CD4-positive, alpha-beta memory T cell (primary cell): Measurements from ENCODE around the gene UGT1A9. TPM values are rescaled to one million over a fixed set of nuclear protein-coding genes. Genes with fewer than 3 reads are reported as not detected.

Experiments
- CTCF ChIA-PET: fragments of 350-600 bp; sonication (Branson Sonifier 250); formaldehyde crosslinking; loops from one replicate; lab custom pipeline; 2021; ENCODE audit warnings: inconsistent platforms; ENCODE audit not compliant: partially characterized antibody; lab: Charles Lee
- POLR2A ChIA-PET: fragments of 350-600 bp; sonication (Branson Sonifier 250); formaldehyde crosslinking; loops from one replicate; lab custom pipeline; 2021; ENCODE audit not compliant: partially characterized antibody; lab: Charles Lee
- DNase-seq, 5 donors: peaks; one replicate each; pipeline versions ENCODE4 v3.0.0 to v3.0.0-alpha.2; 2020 to 2022; ENCODE audit warnings: mixed read lengths in 1 of 5
- H3K27ac ChIP-seq: one replicate; pipeline ENCODE4 v1.7.0; 2013; ENCODE audit warnings: low read depth, low read length
- H3K27me3 ChIP-seq: 2 replicates; pipeline ENCODE4 v1.7.0; 2013; ENCODE audit warnings: mild to moderate bottlenecking, low read length, moderate library complexity; ENCODE audit not compliant: insufficient read depth
- H3K36me3 ChIP-seq: 2 replicates; pipeline ENCODE4 v1.7.0; 2013; ENCODE audit warnings: mild to moderate bottlenecking, low read length, moderate library complexity; ENCODE audit not compliant: insufficient read depth
- H3K4me1 ChIP-seq: 2 replicates; pipeline ENCODE4 v1.7.0; 2013; ENCODE audit warnings: mild to moderate bottlenecking, low read length, moderate library complexity; ENCODE audit not compliant: insufficient read depth
- H3K4me3 ChIP-seq, 2 donors: one replicate each; pipeline ENCODE4 v1.7.0; 2013; ENCODE audit warnings: low read length in 2 of 2, mild to moderate bottlenecking in 1 of 2
- H3K9me3 ChIP-seq, 2 donors: one replicate each; pipeline ENCODE4 v1.7.0; 2013; ENCODE audit warnings: low read length in 2 of 2, control low read depth in 1 of 2; ENCODE audit not compliant: control insufficient read depth in 1 of 2
- H3K27ac Mint-ChIP-seq, 7 donors: one replicate each; pipeline ENCODE4 v1.8.0; 2020 to 2021; ENCODE audit warnings: mixed read lengths in 7 of 7, mild to moderate bottlenecking in 6 of 7, inconsistent platforms in 3 of 7, moderate library complexity in 3 of 7
- H3K27me3 Mint-ChIP-seq, 2 donors: one replicate each; pipeline ENCODE4 v1.8.0; 2020 to 2021; ENCODE audit warnings: mixed read lengths in 2 of 2
- H3K36me3 Mint-ChIP-seq, 2 donors: one replicate each; pipeline ENCODE4 v1.8.0; 2020 to 2021; ENCODE audit warnings: mixed read lengths in 2 of 2, inconsistent platforms in 1 of 2, mild to moderate bottlenecking in 1 of 2
- H3K4me1 Mint-ChIP-seq, 4 donors: one replicate each; pipeline ENCODE4 v1.8.0; 2020 to 2021; ENCODE audit warnings: mixed read lengths in 4 of 4, mild to moderate bottlenecking in 1 of 4
- H3K4me3 Mint-ChIP-seq, 8 donors: one replicate each; pipeline ENCODE4 v1.8.0; 2020 to 2021; ENCODE audit warnings: mixed read lengths in 8 of 8, mild to moderate bottlenecking in 7 of 8, moderate library complexity in 6 of 8, inconsistent platforms in 3 of 8
- H3K9me3 Mint-ChIP-seq, 8 donors: one replicate each; pipeline ENCODE4 v1.8.0; 2020 to 2021; ENCODE audit warnings: mixed read lengths in 8 of 8, mild to moderate bottlenecking in 5 of 8, inconsistent platforms in 3 of 8, moderate library complexity in 1 of 8
- intact Hi-C: fragments of 100-400 bp; cut with micrococcal nuclease; formaldehyde crosslinking; loops from one replicate; pipeline ENCODE4 v1.15.1; 2023
- polyA plus RNA-seq, 2 donors: library from polyadenylated mRNA; unstranded; fragments of 300-500 nt; fragmentation: Illumina TruSeq; gene quantifications; one replicate each; pipeline ENCODE4 v1.2.3, GENCODE V29; 2021
- total RNA-seq, 2 experiments: library from RNA; stranded (reverse); gene quantifications; one replicate each; pipeline ENCODE4 v1.2.3, GENCODE V29; 2021

Gene UGT1A9
- total and polyA plus RNA-seq, 4 experiments from 2014 or later = not detected

DNA sequence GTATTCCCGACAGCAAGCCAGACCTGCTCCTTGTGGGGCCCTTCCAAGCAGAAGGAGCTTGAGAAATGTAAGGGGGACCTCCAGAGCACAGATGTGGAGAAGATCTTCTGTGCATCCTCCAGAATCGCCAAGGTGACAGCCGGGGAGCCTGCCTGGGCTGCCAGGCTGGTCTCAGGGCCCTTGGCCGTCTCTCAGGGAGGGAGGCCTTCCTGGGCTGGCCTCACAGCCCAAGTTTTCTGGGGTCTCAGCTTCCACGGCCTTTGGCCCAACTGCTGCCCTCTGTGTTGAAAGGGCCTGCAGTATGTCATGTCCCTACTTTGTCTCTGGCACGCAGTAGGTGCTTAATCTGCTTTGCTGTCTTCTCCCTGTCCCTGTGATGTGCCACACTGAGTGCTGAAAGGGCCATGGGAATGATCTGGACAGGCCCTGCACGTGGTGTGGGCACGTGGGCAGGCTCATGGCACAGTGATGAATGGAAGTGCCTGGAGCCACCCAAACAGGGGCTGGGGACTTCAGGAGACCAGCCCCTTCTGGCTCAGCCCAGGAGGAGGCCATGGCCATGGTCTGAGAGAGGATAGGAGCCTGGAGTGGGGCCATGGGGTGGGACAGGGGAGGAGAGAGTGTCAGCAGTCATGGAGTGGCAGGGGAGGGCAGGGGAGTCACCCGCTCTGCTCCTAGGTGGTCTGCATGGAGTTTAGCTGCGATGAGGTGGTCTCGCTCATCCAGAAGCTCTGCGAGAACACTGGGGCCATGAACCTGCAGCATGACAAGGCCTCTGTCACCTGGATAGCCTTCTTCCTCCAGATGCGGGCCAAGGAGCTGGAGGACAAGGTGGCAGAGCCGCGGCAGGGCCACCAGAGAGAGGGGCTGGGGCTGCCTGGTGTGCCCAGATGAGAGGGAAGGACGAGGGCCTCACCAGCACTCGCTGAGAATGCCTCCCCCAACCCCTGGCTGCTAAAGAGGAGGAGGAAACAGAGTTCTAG, 147.2 kb downstream of the UGT1A9 start:
- CTCF ChIA-PET = no interaction called here

DNA sequence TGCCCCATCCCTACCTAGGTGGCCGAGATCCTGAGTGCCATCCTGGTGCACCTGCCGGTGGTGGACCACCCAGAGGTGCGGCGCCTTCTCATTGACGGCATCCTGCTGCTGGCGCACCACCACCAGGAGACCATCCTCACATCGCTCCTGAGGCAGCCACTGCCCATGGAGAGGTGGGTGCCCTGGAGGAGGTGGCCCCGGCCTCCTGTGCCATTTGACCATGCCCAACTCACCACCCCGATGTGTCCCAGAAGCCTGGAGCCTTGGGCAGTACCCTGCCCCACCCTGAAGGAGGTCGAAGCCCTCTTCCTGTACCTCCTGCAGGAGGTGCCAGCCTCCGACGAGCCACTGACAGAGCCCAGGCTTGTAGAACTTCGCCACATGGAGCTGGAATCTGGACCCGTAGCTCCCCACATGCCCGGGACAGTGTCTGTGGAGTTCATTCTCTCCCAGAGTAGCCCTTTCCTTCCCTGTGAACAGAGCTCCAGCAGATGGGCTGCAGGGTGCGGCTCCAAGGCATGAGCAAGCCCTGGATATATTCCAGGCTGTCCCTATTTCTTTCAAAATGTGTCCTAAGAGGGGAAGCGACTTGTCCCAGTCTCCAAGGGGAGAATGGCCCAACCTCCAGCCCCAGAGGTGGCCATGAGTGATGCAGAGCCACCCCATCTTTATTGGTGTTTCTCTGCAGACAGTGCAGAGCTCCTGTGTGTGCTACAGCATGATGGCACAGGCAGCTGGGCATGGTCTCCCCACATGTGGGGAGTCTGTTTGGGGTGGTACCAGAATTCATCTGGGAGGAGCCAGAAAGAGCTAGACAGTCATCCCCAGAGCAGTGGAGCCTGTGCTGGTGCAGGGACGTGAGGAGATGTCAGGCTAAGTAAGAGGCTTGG, 148.4 kb downstream of the UGT1A9 start:
- Mint-ChIP-seq H3K27ac (no peak overlapping the region), H3K4me3 (no peak overlapping the region), H3K4me1 (no peaks in the 10 kb centered on the region), H3K36me3 (no peaks in the 10 kb centered on the region), H3K9me3 (no peaks in the 10 kb centered on the region), H3K27me3 (peaks cover 1 to 9% of the 10 kb centered on the region in 2 donors)
- ChIA-PET CTCF (no interaction called here), POLR2A (no interaction called here)
- Histone ChIP-seq H3K4me3 (no peak overlapping the region), H3K27me3 (no peaks in the 10 kb centered on the region), H3K4me1 (no peaks in the 10 kb centered on the region), H3K27ac (no peak overlapping the region), H3K9me3 (no peaks in the 10 kb centered on the region), H3K36me3 (no peaks in the 10 kb centered on the region)
- DNase-seq = no peak
- intact Hi-C loops = no loop called here

More for the DNA sequence above, 147.2 kb downstream of the UGT1A9 start:
- POLR2A ChIA-PET = no interaction called here
- H3K36me3 ChIP-seq = no peaks in the 10 kb centered on the region
- DNase-seq = no peak
- H3K9me3 ChIP-seq = no peaks in the 10 kb centered on the region
- intact Hi-C loops = no loop called here
- peaks cover 1 to 11% of the 10 kb centered on the region in 2 donors for H3K27me3 Mint-ChIP-seq
- no peak overlapping the region for H3K4me3 Mint-ChIP-seq
- no peaks in the 10 kb centered on the region for H3K4me1 ChIP-seq
- H3K36me3 Mint-ChIP-seq = no peaks in the 10 kb centered on the region
- H3K9me3 Mint-ChIP-seq = no peaks in the 10 kb centered on the region
- H3K4me3 ChIP-seq = no peak overlapping the region
- no peak overlapping the region for H3K27ac Mint-ChIP-seq
- no peaks in the 10 kb centered on the region for H3K4me1 Mint-ChIP-seq
- H3K27me3 ChIP-seq = no peaks in the 10 kb centered on the region
- no peak overlapping the region for H3K27ac ChIP-seq

DNA sequence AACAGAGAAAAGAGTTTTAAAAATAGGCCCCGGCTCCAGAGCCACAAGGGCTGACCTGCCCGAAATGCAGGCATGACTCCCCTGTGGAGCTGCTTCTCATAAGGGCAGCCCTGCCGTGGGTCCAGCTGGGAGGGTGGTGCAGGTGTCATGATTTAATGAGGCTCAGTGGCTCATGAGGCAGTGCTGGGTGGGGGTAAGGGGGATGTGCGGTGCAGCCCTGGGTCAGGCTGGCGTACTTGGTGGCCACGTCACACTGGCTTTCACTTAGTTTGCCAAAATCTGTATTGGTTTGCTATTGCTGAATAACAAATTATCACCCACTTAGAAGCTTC, 149.0 kb downstream of the UGT1A9 start:
- H3K4me3 Mint-ChIP-seq = no peak overlapping the region
- Histone ChIP-seq H3K27me3 (no peaks in the 10 kb centered on the region), H3K4me1 (no peaks in the 10 kb centered on the region), H3K4me3 (no peak overlapping the region), H3K9me3 (no peaks in the 10 kb centered on the region), H3K36me3 (no peaks in the 10 kb centered on the region), H3K27ac (no peak overlapping the region)
- no peak for DNase-seq
- H3K9me3 Mint-ChIP-seq = no peaks in the 10 kb centered on the region
- no peaks in the 10 kb centered on the region for H3K4me1 Mint-ChIP-seq
- no peak overlapping the region for H3K27ac Mint-ChIP-seq
- CTCF ChIA-PET = no interaction called here
- H3K27me3 Mint-ChIP-seq = peaks cover 1 to 9% of the 10 kb centered on the region in 2 donors
- POLR2A ChIA-PET = no interaction called here
- intact Hi-C loops = no loop called here
- no peaks in the 10 kb centered on the region for H3K36me3 Mint-ChIP-seq

DNA sequence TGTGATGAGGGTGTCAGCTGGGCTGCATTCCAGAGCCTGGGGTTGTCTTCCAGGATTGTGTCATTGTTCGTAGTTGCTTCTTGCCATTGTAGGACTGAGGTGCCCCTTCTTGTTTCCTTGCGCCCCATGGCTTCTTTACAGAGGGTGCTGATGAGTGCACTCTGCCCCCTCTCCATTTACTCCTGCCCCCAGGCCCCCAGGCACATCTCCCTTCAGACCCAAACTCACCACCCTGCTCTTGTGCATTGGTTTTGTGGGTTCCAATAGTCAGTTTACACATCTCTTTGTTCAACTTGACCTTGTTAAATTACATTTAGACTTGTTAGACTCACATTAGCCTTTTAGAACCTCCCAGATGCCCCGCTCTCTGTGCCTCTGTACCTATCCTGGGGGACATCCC, 149.5 kb downstream of the UGT1A9 start:
- Histone ChIP-seq H3K27me3 (no peaks in the 10 kb centered on the region), H3K4me3 (no peak overlapping the region), H3K4me1 (no peaks in the 10 kb centered on the region), H3K27ac (no peak overlapping the region), H3K9me3 (no peaks in the 10 kb centered on the region), H3K36me3 (no peaks in the 10 kb centered on the region)
- no peaks in the 10 kb centered on the region for H3K36me3 Mint-ChIP-seq
- H3K4me3 Mint-ChIP-seq = no peak overlapping the region
- H3K27ac Mint-ChIP-seq = no peak overlapping the region
- intact Hi-C loops = no loop called here
- no peak for DNase-seq
- H3K4me1 Mint-ChIP-seq = no peaks in the 10 kb centered on the region
- peaks cover 3 to 9% of the 10 kb centered on the region in 2 donors for H3K27me3 Mint-ChIP-seq
- CTCF ChIA-PET = no interaction called here
- no peaks in the 10 kb centered on the region for H3K9me3 Mint-ChIP-seq
- POLR2A ChIA-PET = no interaction called here

DNA sequence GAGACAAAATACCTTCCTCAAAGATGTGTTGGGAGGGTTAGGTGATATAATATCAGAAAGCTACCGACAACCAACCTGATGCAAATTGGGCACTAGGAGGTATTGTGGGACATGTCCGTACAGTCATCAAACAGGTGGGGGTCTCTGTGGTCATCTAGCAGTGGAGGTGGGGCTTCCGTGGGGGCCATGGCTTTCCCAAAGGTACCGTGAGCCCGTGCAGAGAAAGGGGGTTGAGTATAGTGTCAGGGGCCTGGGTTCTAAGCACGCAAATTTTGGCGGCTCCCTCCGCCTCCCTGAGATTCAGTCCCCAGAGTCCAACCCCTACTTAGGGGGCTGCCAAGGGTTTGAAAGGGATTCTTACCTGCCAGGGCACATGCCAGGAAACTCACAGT, 150.0 kb downstream of the UGT1A9 start:
- no peak for DNase-seq
- no peak overlapping the region for H3K27ac ChIP-seq
- no peaks in the 10 kb centered on the region for H3K9me3 Mint-ChIP-seq
- no peak overlapping the region for H3K27ac Mint-ChIP-seq
- H3K4me3 ChIP-seq = no peak overlapping the region
- no peaks in the 10 kb centered on the region for H3K4me1 Mint-ChIP-seq
- intact Hi-C loops = no loop called here
- no peaks in the 10 kb centered on the region for H3K9me3 ChIP-seq
- H3K27me3 ChIP-seq = no peaks in the 10 kb centered on the region
- no peak overlapping the region for H3K4me3 Mint-ChIP-seq
- H3K36me3 Mint-ChIP-seq = no peaks in the 10 kb centered on the region
- no peaks in the 10 kb centered on the region for H3K4me1 ChIP-seq
- no peaks in the 10 kb centered on the region for H3K36me3 ChIP-seq
- CTCF ChIA-PET = no interaction called here
- peaks cover 3 to 9% of the 10 kb centered on the region in 2 donors for H3K27me3 Mint-ChIP-seq
- POLR2A ChIA-PET = no interaction called here

DNA sequence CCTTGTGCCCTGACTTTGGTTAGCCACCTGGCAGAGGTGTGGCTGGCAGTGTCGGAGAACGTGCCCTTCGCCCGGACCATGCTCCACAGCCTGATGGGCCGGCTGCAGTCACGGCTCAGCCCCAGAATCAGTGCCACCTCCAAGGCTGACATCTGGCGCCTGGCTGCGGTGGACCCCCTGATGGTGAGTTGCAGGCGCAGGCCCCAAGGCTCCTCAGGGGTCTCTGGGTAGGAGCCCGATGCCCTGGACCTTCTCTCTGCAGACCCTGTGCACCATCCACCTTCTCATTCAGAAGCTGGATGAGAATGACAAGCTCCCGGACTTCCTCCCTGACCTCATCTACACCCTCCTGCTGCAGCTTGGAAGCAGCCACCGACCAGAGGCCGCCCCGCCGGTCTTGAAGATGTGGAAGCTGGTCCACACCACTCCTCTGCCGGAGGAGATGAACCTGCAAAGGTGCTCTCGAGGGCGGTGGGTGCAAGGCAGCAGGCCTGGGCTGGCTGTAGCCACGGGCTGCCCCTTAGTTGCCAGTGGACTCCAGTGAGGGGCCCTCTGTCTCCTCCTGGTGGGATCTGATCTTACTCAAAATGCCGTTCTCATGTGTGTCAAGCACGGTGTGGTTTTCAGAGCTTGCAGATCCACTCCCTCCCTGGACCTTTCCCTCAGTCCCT, 150.5 kb downstream of the UGT1A9 start:
- Histone ChIP-seq H3K9me3 (no peaks in the 10 kb centered on the region), H3K27me3 (no peaks in the 10 kb centered on the region), H3K4me1 (no peaks in the 10 kb centered on the region), H3K4me3 (no peak overlapping the region), H3K36me3 (no peaks in the 10 kb centered on the region), H3K27ac (no peak overlapping the region)
- Mint-ChIP-seq H3K4me1 (no peaks in the 10 kb centered on the region), H3K36me3 (no peaks in the 10 kb centered on the region), H3K9me3 (no peaks in the 10 kb centered on the region), H3K27ac (no peak overlapping the region), H3K4me3 (no peak overlapping the region), H3K27me3 (peaks cover 3 to 6% of the 10 kb centered on the region in 2 donors)
- intact Hi-C loops = no loop called here
- POLR2A ChIA-PET = no interaction called here
- CTCF ChIA-PET = no interaction called here
- no peak for DNase-seq
